OCI-LY7 (cell line): ENCODE data around the gene SUPT4H1. TPM values are rescaled to one million over a fixed set of nuclear protein-coding genes. Genes with fewer than 3 reads are reported as not detected.

Source experiments
- BruUV-seq: library from RNA; stranded (reverse); fragments of 400-500 nt; replicated peaks from 2 replicates; lab custom pipeline; 2021; lab: Mats Ljungman, UMichigan
- CTCF ChIA-PET: fragments of 300-600 bp; sonication (Branson Sonifier 250); formaldehyde crosslinking; loops from one replicate; lab custom pipeline; 2022; ENCODE audit warnings: antibody characterized with exemption; ENCODE audit not compliant: unreplicated experiment; lab: Charles Lee
- POLR2A ChIA-PET: fragments of 300-600 bp; sonication (Branson Sonifier 250); formaldehyde crosslinking; loops from one replicate; lab custom pipeline; 2022; ENCODE audit warnings: antibody characterized with exemption; lab: Charles Lee
- DNase-seq: peaks from one replicate; pipeline ENCODE4 v3.0.0-alpha.2; 2015; ENCODE audit warnings: low spot score
- H2AFZ ChIP-seq: fragments of 200-600 bp; sonication (generic), shearing (Covaris generic); 2 replicates; pipeline ENCODE4 v1.6.1; 2014; ENCODE audit warnings: mild to moderate bottlenecking, antibody characterized with exemption, low read length, moderate library complexity
- H3K27ac ChIP-seq: fragments of 200-600 bp; sonication (generic); 2 replicates; pipeline ENCODE4 v1.5.1; 2014; ENCODE audit warnings: mixed run types, low read depth, mild to moderate bottlenecking, moderate library complexity, low read length, inconsistent platforms; ENCODE audit not compliant: poor library complexity, severe bottlenecking
- H3K36me3 ChIP-seq: fragments of 200-600 bp; sonication (generic); 2 replicates; pipeline ENCODE4 v1.6.1; 2014; ENCODE audit warnings: mild to moderate bottlenecking, antibody characterized with exemption, low read length, moderate library complexity, mixed read lengths; ENCODE audit not compliant: insufficient read depth
- H3K4me1 ChIP-seq: fragments of 200-600 bp; sonication (generic); 2 replicates; pipeline ENCODE4 v1.5.1; 2014; ENCODE audit warnings: mild to moderate bottlenecking, low read length; ENCODE audit not compliant: insufficient read depth, poor library complexity, severe bottlenecking
- H3K4me2 ChIP-seq: fragments of 200-600 bp; sonication (generic); 2 replicates; pipeline ENCODE4 v1.6.1; 2014; ENCODE audit warnings: mild to moderate bottlenecking, low read length
- H3K4me3 ChIP-seq: fragments of 200-600 bp; sonication (generic); 2 replicates; pipeline ENCODE4 v1.5.1; 2014; ENCODE audit warnings: mild to moderate bottlenecking, low read depth, low read length; ENCODE audit not compliant: poor library complexity, severe bottlenecking
- H3K79me2 ChIP-seq: fragments of 200-600 bp; sonication (generic); 2 replicates; pipeline ENCODE4 v1.6.1; 2016; ENCODE audit warnings: low read depth, mild to moderate bottlenecking, low read length, moderate library complexity, mixed read lengths; ENCODE audit not compliant: insufficient read depth
- H3K9me2 ChIP-seq: fragments of 200-600 bp; sonication (generic); 2 replicates; pipeline ENCODE4 v1.6.1; 2016; ENCODE audit warnings: mild to moderate bottlenecking, low read length, mixed read lengths; ENCODE audit not compliant: insufficient read depth
- H3K9me3 ChIP-seq: fragments of 200-600 bp; sonication (generic); 2 replicates; pipeline ENCODE4 v1.6.1; 2014; ENCODE audit warnings: mild to moderate bottlenecking, mixed run types, low read length, mixed read lengths
- H4K20me1 ChIP-seq: fragments of 200-600 bp; sonication (generic); 2 replicates; pipeline ENCODE4 v1.6.1; 2014; ENCODE audit warnings: mild to moderate bottlenecking, antibody characterized with exemption, low read length, moderate library complexity, mixed read lengths; ENCODE audit not compliant: insufficient read depth
- CTCF ChIP-seq: fragments of 200-600 bp; sonication (generic); conservative IDR thresholded peaks from 2 replicates; pipeline ENCODE4 v1.5.1; 2014; ENCODE audit warnings: mild to moderate bottlenecking, antibody characterized with exemption, low read length, moderate library complexity, mixed read lengths
- EZH2phosphoT487 ChIP-seq: fragments of 200-600 bp; sonication (generic); IDR thresholded peaks from 2 replicates; pipeline ENCODE4 v1.6.1; 2018; ENCODE audit warnings: low read depth, borderline replicate concordance, mild to moderate bottlenecking, mixed run types, antibody characterized with exemption, low read length, moderate library complexity, mixed read lengths
- intact Hi-C: fragments of 100-400 bp; cut with micrococcal nuclease; formaldehyde crosslinking; loops from one replicate; pipeline ENCODE4 v1.10.0; 2022; ENCODE audit not compliant: unreplicated experiment
- total RNA-seq, 2 experiments: library from RNA; depleted of rRNA in 1 of 2; stranded (reverse); fragments of >200 nt in 1 of 2; shearing (Covaris generic) in 1 of 2; gene quantifications; 2 replicates each; pipeline ENCODE4 v1.2.3, GENCODE V29; 2014 to 2022

The SUPT4H1 gene
- total RNA-seq, 2 experiments from 2014 or later, result 56.5 to 65.5 TPM

- Histone ChIP-seq H3K4me2 (peak overlapping the region; percentile 100), H3K36me3 (peaks cover 29% of the 10 kb centered on the region), H3K9me2 (no peaks in the 10 kb centered on the region), H3K4me3 (peak overlapping the region; percentile 98), H3K4me1 (peaks cover 97% of the 10 kb centered on the region), H4K20me1 (no peaks in the 10 kb centered on the region), H3K9me3 (no peaks in the 10 kb centered on the region), H2AFZ (no peak overlapping the region), H3K79me2 (peaks cover 73% of the 10 kb centered on the region), H3K27ac (peak overlapping the region; percentile 99)
- TF ChIP-seq CTCF (peak; percentile 68), EZH2phosphoT487 (no peak)
- DNase-seq, result no peak
- intact Hi-C loops, result loop anchor here (2.0 to 10.0 kb wide), 3 partner anchors 28 to 816 kb away; partner anchors contain the start of genes PRR11 and SKA2
- BruUV-seq, result no TSS peak
- POLR2A ChIA-PET, result interaction anchor here (1.1 to 5.4 kb wide), 5 partner anchors 11 to 79 kb away, joined by 5 to 25 read pairs (median 15); partner anchors contain the start of genes RNF43 and SUPT4H1
- CTCF ChIA-PET, result no interaction called here
Measured at GRCh38 chr17:58338454-58338840, 13.6 kb downstream of the SUPT4H1 start.

GRCh38 chr17:58337600-58338453 is 14.2 kb downstream of the SUPT4H1 start:
- no peaks in the 10 kb centered on the region for H4K20me1 ChIP-seq
- H3K36me3 ChIP-seq, result peaks cover 23% of the 10 kb centered on the region
- intact Hi-C loops, result loop anchor here (2.0 to 10.0 kb wide), 3 partner anchors 29 to 817 kb away; partner anchors contain the start of genes PRR11 and SKA2
- TF ChIP-seq CTCF, result no peak
- TF ChIP-seq EZH2phosphoT487, result no peak
- BruUV-seq, result TSS peak; percentile 84
- peaks cover 94% of the 10 kb centered on the region for H3K4me1 ChIP-seq
- no peaks in the 10 kb centered on the region for H3K9me3 ChIP-seq
- peak overlapping the region; percentile 100 for H3K4me2 ChIP-seq
- ChIA-PET CTCF (interaction anchor here (0.6 to 1.2 kb wide), 2 partner anchors 10 to 715 kb away, joined by 3 to 5 read pairs; partner anchors contain the start of gene TSPOAP1), POLR2A (interaction anchor here (0.5 to 8.0 kb wide), 12 partner anchors 6 to 1810 kb away, joined by 3 to 179 read pairs (median 10); partner anchors contain the start of genes RNF43, SUPT4H1 and TSPOAP1)
- peak; percentile 96 for DNase-seq
- peaks cover 68% of the 10 kb centered on the region for H3K79me2 ChIP-seq
- H3K4me3 ChIP-seq, result peak overlapping the region; percentile 98
- H2AFZ ChIP-seq, result no peak overlapping the region
- peak overlapping the region; percentile 99 for H3K27ac ChIP-seq
- no peaks in the 10 kb centered on the region for H3K9me2 ChIP-seq
